C4-2B (cell line): ENCODE measurements around the gene LRRFIP1.

Experiments
- H3K27ac ChIP-seq: fragments of 450-650 bp; 2 replicates; pipeline ENCODE4 v1.5.1; 2017
- CTCF ChIP-seq: fragments of 450-650 bp; conservative IDR thresholded peaks from 2 replicates; pipeline ENCODE4 v1.5.1; 2017; ENCODE audit warnings: mild to moderate bottlenecking
- ZFX ChIP-seq: fragments of 450-650 bp; IDR thresholded peaks from 2 replicates; pipeline ENCODE4 v1.6.1; 2017

LRRFIP1 gene

DNA sequence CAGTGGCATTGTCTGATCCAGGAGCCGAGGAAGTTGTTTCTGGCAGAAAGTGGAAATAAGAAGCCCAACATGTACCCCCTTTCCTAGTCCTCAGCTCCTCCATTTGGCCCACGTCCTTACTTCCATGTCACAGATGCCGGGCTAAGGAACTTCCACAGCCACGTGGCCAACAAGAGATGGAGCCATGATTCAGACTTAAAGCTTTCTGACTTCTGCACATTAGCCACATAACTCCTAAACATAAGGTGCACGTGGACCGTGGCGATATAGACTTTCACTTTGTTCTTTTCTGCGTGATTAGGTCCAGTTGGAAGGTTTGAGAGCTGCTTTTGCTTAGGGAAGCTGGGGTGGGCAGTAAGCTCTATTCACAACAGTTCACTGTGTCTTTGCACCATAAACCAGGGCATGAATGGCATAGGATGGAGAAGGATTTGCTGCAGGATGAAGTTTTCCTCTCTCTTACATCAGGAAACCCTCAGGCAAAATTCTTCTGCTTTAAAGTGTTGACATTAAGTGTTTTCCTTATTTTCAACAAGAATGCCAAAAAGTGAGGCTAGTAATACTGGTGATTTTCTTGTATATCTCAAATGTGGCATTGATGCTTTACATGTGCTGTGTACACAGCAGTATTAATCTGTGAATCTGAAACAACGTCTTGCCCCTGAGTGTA, 109.9 kb downstream of the LRRFIP1 start:
- TF ChIP-seq CTCF (no peak), ZFX (no peak)
- H3K27ac ChIP-seq, result peak overlapping the region; percentile 18; the same call in 1 of the 2 replicates

DNA sequence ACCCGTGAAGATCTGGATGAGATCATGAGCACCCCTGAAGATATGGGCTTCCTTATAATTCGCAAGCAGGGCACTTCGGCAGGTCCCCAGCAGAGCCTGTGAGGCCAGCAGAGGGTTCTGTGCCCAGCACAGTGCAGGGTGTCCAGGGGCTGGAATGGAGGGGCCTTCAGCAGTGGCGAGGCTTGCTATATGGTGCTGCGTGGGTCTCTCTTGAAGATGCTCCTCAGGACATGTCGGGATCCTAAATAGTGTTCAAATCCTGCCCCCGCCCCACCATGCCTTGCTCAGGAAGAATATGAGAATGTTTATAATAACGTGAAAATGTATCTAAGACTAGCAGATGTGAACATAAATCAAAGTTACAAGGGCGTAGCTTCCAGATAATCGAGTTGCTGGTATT, 110.9 kb downstream of the LRRFIP1 start:
- H3K27ac ChIP-seq, result no peak overlapping the region
- no peak for TF ChIP-seq CTCF
- no peak for TF ChIP-seq ZFX

- no peak for TF ChIP-seq ZFX
- TF ChIP-seq CTCF, result no peak
Measured at GRCh38 chr2:237739101-237739500, 111.7 kb downstream of the LRRFIP1 start.

DNA sequence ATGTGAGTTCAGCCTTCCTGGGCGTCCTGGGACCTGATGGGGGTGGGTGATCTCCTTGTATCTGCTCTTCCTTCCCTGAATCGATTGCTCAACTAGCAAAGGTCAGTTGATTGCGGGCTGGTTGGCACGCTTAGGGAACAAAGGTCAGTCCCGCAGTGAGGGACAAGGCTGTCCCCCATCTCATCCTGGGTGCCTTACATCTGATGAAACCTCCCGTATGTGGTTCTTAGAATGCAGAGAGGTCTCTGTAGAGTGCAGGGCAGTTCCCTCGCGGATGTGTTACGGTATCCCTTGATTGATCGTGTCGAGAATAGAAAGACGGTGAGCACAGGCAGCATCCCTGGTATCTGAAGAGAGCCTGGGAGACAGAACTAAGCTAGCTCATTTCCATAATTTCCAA, 114.8 kb downstream of the LRRFIP1 start:
- no peak overlapping the region for H3K27ac ChIP-seq
- TF ChIP-seq ZFX, result no peak
- no peak for TF ChIP-seq CTCF

More at GRCh38 chr2:237739101-237739500, 111.7 kb downstream of the LRRFIP1 start:
- no peak overlapping the region for H3K27ac ChIP-seq

DNA sequence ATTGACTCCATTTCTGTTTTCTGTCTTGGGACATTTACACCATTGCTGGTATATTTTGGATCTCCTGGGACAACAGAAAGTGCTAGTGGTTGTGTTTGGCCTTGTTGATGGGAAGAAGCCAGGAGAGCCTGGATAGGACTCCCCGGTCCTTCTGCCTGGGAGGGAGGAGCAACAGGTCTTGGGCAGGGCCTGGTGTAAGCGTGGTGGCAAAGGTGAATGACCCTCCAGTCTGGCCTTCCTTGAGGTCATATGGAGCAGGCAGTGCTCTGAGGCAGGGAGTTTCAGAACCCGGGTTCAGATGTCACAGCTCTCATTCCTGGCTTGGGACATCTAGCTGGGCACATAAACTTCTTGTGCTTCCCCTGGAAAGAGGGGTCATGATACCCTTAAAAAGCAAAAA, 115.2 kb downstream of the LRRFIP1 start:
- H3K27ac ChIP-seq, result no peak overlapping the region; the same call in 1 of the 2 replicates
- no peak for TF ChIP-seq ZFX
- no peak for TF ChIP-seq CTCF

- TF ChIP-seq ZFX (no peak), CTCF (no peak)
Measured at GRCh38 chr2:237743024-237743423, 115.6 kb downstream of the LRRFIP1 start.

DNA sequence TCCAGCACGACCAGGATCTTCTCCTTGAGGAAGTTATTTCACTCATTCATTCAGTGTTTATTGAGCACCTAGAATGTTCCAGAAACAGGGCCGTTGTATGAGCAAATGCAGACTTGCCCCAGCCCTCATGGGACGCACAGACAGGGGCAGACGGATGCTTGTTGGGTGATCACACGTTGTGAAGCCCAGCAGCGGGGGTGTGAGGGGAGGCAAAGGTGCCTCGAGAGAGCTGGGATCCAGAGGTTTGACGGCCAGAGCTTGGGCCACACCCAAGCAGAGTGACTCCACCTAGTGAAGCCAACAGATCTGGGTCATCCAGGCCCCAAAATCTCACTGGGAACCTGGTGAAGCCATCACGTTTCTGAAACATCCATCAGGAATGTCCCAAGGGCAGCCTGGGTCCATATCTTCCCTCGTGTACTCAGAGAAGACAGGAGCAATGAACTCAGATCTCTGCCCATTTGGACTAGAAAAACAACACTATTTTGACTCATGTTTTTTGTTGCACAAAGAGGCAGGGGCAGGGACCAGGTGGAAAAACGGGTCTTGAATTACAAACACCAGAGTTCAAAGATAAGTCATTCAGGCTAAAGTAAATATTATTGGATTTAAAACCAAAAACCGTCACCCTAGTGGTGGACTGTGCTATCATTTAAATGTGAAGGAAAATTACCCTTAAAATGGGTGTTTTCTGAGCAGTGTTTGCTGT, 116.3 kb downstream of the LRRFIP1 start:
- no peak for TF ChIP-seq ZFX
- no peak for TF ChIP-seq CTCF
- peak overlapping the region; percentile 51 for H3K27ac ChIP-seq

More at GRCh38 chr2:237743024-237743423, 115.6 kb downstream of the LRRFIP1 start:
- H3K27ac ChIP-seq, result peak overlapping the region; percentile 51
